Uterus (tissue), 4 donors: ENCODE results near the gene NEB. TPM values are rescaled to one million over a fixed set of nuclear protein-coding genes. Genes with fewer than 3 reads are reported as not detected.

ENCODE experiments used
- DNase-seq, 2 donors: peaks; one replicate each; pipeline ENCODE4 v3.0.0-alpha.2; 2019 to 2020
- H3K27ac ChIP-seq, 2 donors: fragments of 200-600 bp; sonication (generic); 1 replicate in 1 of 2; 2 replicates in 1 of 2; pipeline ENCODE4 v1.5.1; 2016 to 2018
- H3K27me3 ChIP-seq, 2 donors: fragments of 200-600 bp; sonication (generic); one replicate each; pipeline ENCODE4 v1.5.1; 2018 to 2019; ENCODE audit warnings: control low read depth in 1 of 2
- H3K36me3 ChIP-seq, 2 donors: fragments of 200-600 bp; sonication (generic); one replicate each; pipeline ENCODE4 v1.5.1; 2019; ENCODE audit warnings: control low read depth in 1 of 2
- H3K4me1 ChIP-seq, 2 donors: fragments of 200-600 bp; sonication (generic); one replicate each; pipeline ENCODE4 v1.5.1; 2018 to 2019; ENCODE audit warnings: control low read depth in 1 of 2
- H3K4me3 ChIP-seq, 2 donors: fragments of 200-600 bp; sonication (generic); 1 replicate in 1 of 2; 2 replicates in 1 of 2; pipeline ENCODE4 v1.5.1; 2018 to 2019; ENCODE audit warnings: mild to moderate bottlenecking in 1 of 2
- H3K9me3 ChIP-seq, 2 donors: fragments of 200-600 bp; sonication (generic); one replicate each; pipeline ENCODE4 v1.5.1; 2019; ENCODE audit warnings: control low read depth in 1 of 2
- POLR2A ChIP-seq, 2 donors: fragments of 450-650 bp; IDR thresholded peaks; one replicate each; pipeline ENCODE4 v1.6.1; 2016; ENCODE audit warnings: antibody characterized with exemption in 2 of 2, mild to moderate bottlenecking in 1 of 2, moderate library complexity in 1 of 2
- intact Hi-C: fragments of 100-400 bp; cut with DNase I; formaldehyde crosslinking; loops from one replicate; pipeline ENCODE4 v1.15.1; 2023; ENCODE audit warnings: low total_unique reads
- total RNA-seq, 4 donors: library from RNA; depleted of rRNA in 3 of 4; stranded (reverse); fragments of >200 nt in 3 of 4; gene quantifications; one replicate each; pipeline versions ENCODE4 v1.1.0 to v1.2.4, GENCODE V29; 2014 to 2023
- TF ChIP-seq, protein P1 (sequence below), 4 experiments: fragments of 200-600 bp in 2 of 4; fragments of 450-650 bp in 2 of 4; sonication (generic) in 2 of 4; IDR thresholded peaks; one replicate each; pipeline ENCODE4 v1.5.1; 2016 to 2019; ENCODE audit warnings: antibody characterized with exemption in 4 of 4, mild to moderate bottlenecking in 2 of 4, moderate library complexity in 1 of 4
- donor health status: DM: yes; HTN: yes; CAD: no.

NEB gene
- total RNA-seq, 4 donors from 2014 or later, result under 0.01 to 2.2 (median 0.84) TPM

DNA sequence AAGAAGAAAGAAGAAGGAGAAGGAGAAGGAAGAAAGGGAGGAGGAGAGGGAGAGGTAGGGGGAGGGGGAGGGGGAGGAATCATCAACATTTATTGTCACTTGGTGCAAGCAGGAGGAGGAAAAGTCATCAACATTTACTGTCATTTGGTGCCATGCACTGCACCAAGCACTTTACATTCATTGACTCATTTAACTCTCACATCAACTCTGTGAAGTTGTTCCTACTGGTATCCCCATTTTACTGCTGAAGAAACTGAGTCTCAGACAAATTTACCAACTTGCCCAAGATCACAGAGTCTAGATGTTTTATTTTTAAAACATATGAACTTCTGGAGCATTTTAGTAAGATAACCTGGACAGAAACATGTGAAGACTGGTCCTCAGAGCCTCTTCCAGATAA lies 46.7 kb upstream of the NEB start:
- no peaks in the 10 kb centered on the region for H3K9me3 ChIP-seq
- no peak for TF ChIP-seq POLR2A (IDR thresholded peaks at IDR 0.05)
- TF ChIP-seq, protein P1, sequence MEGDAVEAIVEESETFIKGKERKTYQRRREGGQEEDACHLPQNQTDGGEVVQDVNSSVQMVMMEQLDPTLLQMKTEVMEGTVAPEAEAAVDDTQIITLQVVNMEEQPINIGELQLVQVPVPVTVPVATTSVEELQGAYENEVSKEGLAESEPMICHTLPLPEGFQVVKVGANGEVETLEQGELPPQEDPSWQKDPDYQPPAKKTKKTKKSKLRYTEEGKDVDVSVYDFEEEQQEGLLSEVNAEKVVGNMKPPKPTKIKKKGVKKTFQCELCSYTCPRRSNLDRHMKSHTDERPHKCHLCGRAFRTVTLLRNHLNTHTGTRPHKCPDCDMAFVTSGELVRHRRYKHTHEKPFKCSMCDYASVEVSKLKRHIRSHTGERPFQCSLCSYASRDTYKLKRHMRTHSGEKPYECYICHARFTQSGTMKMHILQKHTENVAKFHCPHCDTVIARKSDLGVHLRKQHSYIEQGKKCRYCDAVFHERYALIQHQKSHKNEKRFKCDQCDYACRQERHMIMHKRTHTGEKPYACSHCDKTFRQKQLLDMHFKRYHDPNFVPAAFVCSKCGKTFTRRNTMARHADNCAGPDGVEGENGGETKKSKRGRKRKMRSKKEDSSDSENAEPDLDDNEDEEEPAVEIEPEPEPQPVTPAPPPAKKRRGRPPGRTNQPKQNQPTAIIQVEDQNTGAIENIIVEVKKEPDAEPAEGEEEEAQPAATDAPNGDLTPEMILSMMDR (IDR thresholded peaks at IDR 0.05), result no peak
- H3K27ac ChIP-seq, result no peak overlapping the region
- no peaks in the 10 kb centered on the region for H3K4me1 ChIP-seq
- intact Hi-C loops, result no loop called here
- DNase-seq, result no peak
- H3K27me3 ChIP-seq, result no peaks in the 10 kb centered on the region
- no peaks in the 10 kb centered on the region for H3K36me3 ChIP-seq
- no peak overlapping the region for H3K4me3 ChIP-seq

DNA sequence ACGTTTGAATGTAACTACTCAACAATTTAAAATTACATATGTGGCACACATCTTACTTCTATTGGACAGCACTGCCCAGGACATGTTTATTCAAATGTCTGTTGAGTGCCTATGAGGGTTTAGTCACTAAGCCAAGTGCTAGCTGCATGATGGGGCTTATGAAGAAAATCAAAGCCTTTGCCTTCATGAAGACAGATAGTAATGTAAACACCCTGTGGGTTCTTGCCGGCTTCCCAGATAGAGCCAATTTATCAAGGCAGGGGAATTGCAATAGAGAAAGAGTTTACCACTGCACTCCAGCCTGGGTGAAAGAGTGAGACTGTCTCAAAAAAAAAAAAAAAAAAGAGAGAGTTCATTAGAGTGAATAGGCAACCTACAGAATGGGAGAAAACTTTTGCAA lies 43.7 kb upstream of the NEB start:
- Histone ChIP-seq H3K27me3 (no peaks in the 10 kb centered on the region), H3K36me3 (no peaks in the 10 kb centered on the region), H3K4me1 (peaks cover 0 to 3% of the 10 kb centered on the region in 2 donors), H3K4me3 (no peak overlapping the region), H3K27ac (no peak overlapping the region), H3K9me3 (no peaks in the 10 kb centered on the region)
- no peak for DNase-seq
- TF ChIP-seq, protein P1 (IDR thresholded peaks at IDR 0.05), result no peak
- no peak for TF ChIP-seq POLR2A (IDR thresholded peaks at IDR 0.05)
- intact Hi-C loops, result no loop called here

DNA sequence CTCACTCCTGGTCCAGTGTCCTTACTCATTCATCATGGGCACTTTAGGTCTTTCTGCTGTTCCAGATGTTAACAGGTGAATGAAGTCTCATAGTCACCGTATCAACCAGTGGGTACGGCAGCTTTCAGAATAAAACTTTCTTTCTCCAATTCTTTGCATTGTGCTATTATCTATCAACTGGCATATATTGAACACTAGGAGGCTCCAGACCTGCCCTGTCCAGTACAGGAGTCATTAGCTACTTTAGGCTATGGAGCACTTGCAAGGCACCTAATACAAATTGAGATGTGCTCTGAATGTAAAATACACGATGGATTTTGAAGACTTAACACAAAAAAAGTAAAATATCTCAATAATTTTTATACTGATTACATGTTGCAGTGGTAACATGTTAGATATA lies 43.2 kb upstream of the NEB start:
- H3K36me3 ChIP-seq, result no peaks in the 10 kb centered on the region
- no peaks in the 10 kb centered on the region for H3K9me3 ChIP-seq
- TF ChIP-seq POLR2A (IDR thresholded peaks at IDR 0.05), result no peak
- TF ChIP-seq, protein P1 (IDR thresholded peaks at IDR 0.05), result no peak
- peaks cover 0 to 3% of the 10 kb centered on the region in 2 donors for H3K4me1 ChIP-seq
- no peak overlapping the region for H3K27ac ChIP-seq
- no peaks in the 10 kb centered on the region for H3K27me3 ChIP-seq
- intact Hi-C loops, result no loop called here
- DNase-seq, result no peak
- no peak overlapping the region for H3K4me3 ChIP-seq

DNA sequence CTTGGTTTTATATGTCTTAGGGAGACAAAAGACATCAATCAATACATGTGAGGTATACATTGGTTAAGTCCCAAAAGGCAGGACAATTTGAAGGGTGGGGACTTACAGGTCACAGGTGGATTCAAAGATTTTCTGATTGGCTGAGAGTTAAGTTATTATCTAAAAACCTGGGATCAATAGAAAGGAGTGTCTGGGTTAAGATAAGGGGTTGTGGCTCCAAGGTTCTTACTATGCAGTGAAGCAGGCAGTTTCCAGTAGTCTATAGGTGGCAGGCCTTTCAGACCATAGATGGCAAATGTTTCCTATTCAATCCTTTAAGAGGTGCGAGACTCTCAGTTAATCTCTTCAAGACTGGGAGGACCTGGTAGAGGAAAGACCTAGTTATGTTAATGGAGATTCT lies 42.1 kb upstream of the NEB start:
- Histone ChIP-seq H3K4me3 (no peak overlapping the region), H3K4me1 (peaks cover 0 to 3% of the 10 kb centered on the region in 2 donors), H3K9me3 (no peaks in the 10 kb centered on the region), H3K27ac (no peak overlapping the region), H3K36me3 (no peaks in the 10 kb centered on the region), H3K27me3 (no peaks in the 10 kb centered on the region)
- intact Hi-C loops, result no loop called here
- TF ChIP-seq, protein P1 (IDR thresholded peaks at IDR 0.05), result no peak
- no peak for TF ChIP-seq POLR2A (IDR thresholded peaks at IDR 0.05)
- no peak for DNase-seq

DNA sequence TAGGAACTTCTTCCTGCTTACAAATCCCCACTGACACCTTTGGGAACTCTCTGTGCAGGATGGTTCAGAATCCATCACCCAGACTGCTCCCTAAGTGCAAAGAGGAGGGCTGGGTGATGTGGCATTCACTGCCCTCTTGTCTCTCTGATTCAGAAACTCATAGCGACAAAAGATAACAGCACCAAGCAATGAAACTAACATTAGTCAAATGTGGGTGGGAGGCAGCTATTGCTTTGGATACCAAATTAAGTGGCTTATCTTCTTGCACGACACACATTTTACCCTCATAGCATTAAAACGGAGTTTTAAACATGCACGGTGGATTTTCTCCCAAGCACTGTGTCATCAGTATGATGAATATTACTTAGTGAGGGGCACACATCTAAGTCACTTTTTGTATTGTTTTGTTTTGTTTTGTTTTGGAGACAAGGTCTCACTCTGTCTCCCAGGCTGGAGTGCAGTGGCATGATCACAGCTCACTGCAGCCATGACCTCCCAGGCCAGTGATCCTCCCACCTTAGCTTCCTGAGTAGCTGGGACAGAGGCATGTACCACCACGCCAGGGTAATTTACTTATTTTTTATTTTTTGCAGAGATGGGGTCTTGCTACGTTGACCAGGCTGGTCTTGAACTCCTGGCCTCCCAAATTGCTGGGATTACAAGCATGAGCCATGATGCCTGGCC lies 40.9 kb upstream of the NEB start:
- Histone ChIP-seq H3K27me3 (no peaks in the 10 kb centered on the region), H3K36me3 (no peaks in the 10 kb centered on the region), H3K27ac (peak overlapping the region; percentile 54 to 61), H3K4me1 (peaks cover 0 to 3% of the 10 kb centered on the region in 2 donors), H3K9me3 (no peaks in the 10 kb centered on the region), H3K4me3 (no peak overlapping the region)
- intact Hi-C loops, result no loop called here
- TF ChIP-seq, protein P1 (IDR thresholded peaks at IDR 0.05), result no peak
- no peak for TF ChIP-seq POLR2A (IDR thresholded peaks at IDR 0.05)
- no peak for DNase-seq
